ES-I3 (cell line): ENCODE results near the gene SV2A.
"Not testable (repeated sequence)": the region's sequence is repeated elsewhere in the genome, so short reads cannot be mapped to it uniquely, and the experiment has no call there.

Experiments used
- H3K36me3 ChIP-seq: 2 replicates; pipeline ENCODE4 v1.6.1; 2013; ENCODE audit warnings: mild to moderate bottlenecking, low read length, control low read depth, moderate library complexity; ENCODE audit not compliant: insufficient read depth
- H3K4me1 ChIP-seq: 2 replicates; pipeline ENCODE4 v1.6.1; 2013; ENCODE audit warnings: mild to moderate bottlenecking, control low read depth, low read length; ENCODE audit not compliant: insufficient read depth
- H3K9ac ChIP-seq: 2 replicates; pipeline ENCODE4 v1.6.1; 2013; ENCODE audit warnings: low read depth, mild to moderate bottlenecking, low read length, moderate library complexity
- H3K9me3 ChIP-seq: 2 replicates; pipeline ENCODE4 v1.6.1; 2013; ENCODE audit warnings: mild to moderate bottlenecking, low read length, moderate library complexity; ENCODE audit not compliant: control insufficient read depth, insufficient read depth

Gene SV2A

DNA sequence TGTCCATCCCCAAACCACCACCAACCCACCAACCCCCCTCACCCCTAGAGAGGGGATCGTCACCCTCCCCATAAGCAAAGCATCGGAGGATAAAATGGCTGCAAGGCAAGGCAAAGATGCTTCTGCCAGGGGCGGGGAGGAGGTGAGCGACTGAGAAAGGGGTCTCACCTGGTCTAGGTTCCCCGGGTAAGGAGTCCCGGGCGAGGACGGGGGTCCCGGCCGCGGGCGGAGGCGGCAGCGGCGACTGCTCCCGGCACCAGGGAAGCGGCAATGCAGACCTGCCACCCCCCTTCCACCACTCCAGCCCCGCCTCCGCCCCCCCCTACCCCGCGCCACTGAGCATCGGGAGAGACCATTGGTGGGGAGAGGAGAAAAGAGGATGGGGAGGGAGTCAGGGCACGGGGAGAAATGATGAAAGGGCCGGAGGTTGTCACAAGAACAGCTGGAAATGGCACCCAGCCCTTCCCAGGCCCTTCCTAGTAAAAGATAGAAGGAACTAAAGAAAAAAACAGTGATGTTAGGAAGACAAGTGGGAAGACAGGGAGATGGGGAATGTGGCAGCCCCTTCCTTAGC, at the start of gene SV2A:
Gene SV2A, minus strand, starts transcription at position 274 of the 574 bp plus-strand sequence. CDS start 4,004 bp downstream, outside the sequence.
- Histone ChIP-seq H3K4me1 (peaks cover 19% of the 10 kb centered on the region), H3K9me3 (no peaks in the 10 kb centered on the region), H3K36me3 (peaks cover 4% of the 10 kb centered on the region), H3K9ac (peak within 1 kb of the TSS; percentile 89)

DNA sequence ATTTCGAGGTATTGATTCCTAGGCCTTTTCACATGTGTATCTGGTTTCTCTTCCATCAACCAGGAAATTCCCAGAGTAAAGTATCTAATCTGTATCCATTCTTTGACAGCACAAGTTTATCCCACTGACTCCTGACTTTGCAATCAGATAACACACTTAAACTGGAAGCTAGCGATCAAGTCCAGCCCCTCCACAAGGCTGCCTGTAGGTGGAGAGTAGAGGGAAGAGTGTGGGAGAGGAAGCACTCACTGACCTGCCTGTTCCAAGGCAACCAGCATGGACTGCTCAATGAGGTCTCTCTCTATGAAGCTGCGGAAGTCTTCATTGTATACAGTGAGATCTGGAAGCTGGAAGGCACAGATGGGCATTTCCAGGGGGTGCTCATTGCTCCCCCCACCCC, 49.4 kb upstream of the SV2A start:
- peaks cover 19% of the 10 kb centered on the region for H3K36me3 ChIP-seq
- H3K9ac ChIP-seq = no peak overlapping the region

GRCh38 chr1:149966405-149966804, 48.8 kb upstream of the SV2A start:
- Histone ChIP-seq H3K4me1 (no peaks in the 10 kb centered on the region), H3K9me3 (no peaks in the 10 kb centered on the region), H3K36me3 (peaks cover 19% of the 10 kb centered on the region), H3K9ac (no peak overlapping the region)

More for the DNA sequence above, 49.4 kb upstream of the SV2A start:
- H3K4me1 ChIP-seq = no peaks in the 10 kb centered on the region
- H3K9me3 ChIP-seq = no peaks in the 10 kb centered on the region

- Histone ChIP-seq H3K9ac (no peak overlapping the region), H3K4me1 (no peaks in the 10 kb centered on the region), H3K36me3 (peaks cover 14% of the 10 kb centered on the region), H3K9me3 (no peaks in the 10 kb centered on the region)
Observed at GRCh38 chr1:149965440-149965839, 47.8 kb upstream of the SV2A start.

- no peaks in the 10 kb centered on the region for H3K4me1 ChIP-seq
- peaks cover 17% of the 10 kb centered on the region for H3K36me3 ChIP-seq
- H3K9me3 ChIP-seq = no peaks in the 10 kb centered on the region
- H3K9ac ChIP-seq = no peak overlapping the region
Observed at GRCh38 chr1:149963358-149963757, 45.7 kb upstream of the SV2A start.

- Histone ChIP-seq H3K4me1 (no peaks in the 10 kb centered on the region), H3K9ac (no peak overlapping the region), H3K9me3 (peaks cover 3% of the 10 kb centered on the region), H3K36me3 (peaks cover 20% of the 10 kb centered on the region)
Observed at GRCh38 chr1:149962736-149963135, 45.1 kb upstream of the SV2A start.

DNA sequence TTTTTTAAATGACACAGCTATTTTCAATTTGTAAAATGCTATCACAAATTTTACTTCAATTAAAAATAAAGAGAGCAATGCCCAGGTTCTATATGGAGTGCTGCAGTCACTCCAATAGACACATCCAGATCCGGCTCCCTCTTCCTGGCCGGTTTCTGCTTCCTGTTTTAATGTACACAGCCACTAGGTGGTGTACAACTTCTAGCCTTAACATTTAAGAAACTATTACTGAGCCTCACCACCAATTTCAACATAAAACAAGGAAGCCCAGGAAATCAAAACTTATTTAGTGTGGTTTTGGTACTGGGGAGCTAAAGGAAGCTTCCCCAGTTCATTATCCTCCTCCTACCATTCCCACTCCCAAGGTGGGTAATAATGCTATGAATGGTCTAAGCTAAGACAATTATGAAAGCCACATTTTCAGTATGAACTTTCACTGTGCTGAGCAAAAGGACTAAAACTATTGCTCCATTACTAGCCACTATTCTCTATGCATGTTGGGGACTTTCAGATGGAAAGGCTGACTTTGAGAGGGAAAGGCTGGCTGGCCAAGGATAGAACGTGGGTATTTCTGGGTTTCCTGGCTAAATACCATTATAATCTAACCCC, 44.5 kb upstream of the SV2A start:
- no peak overlapping the region for H3K9ac ChIP-seq
- peaks cover 17% of the 10 kb centered on the region for H3K36me3 ChIP-seq
- no peaks in the 10 kb centered on the region for H3K4me1 ChIP-seq
- peaks cover 3% of the 10 kb centered on the region for H3K9me3 ChIP-seq

GRCh38 chr1:149957548-149957947, 39.9 kb upstream of the SV2A start:
- not testable (repeated sequence) for H3K4me1 ChIP-seq, H3K9ac ChIP-seq, H3K9me3 ChIP-seq
- peaks cover 14% of the 10 kb centered on the region for H3K36me3 ChIP-seq

DNA sequence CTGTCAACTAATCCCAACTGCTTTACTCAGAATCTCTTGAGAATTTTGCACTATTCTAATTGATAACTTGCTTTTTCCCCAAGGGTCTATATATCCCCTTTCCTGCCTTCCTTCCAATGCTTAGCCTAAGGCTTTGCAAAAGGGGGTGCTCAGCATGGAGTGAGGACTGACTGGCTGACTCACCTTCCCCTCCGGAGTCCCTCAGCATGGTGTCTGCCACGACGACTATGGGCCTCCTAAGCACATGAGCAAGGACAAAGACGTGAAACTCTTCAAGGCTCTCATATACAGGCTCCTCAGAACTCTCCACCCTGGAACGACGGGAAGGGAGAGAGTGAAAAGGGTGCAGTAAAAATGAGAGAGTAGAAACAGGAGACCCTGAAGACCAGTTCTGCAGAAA, 32.3 kb upstream of the SV2A start:
- Histone ChIP-seq H3K36me3 (peaks cover 6% of the 10 kb centered on the region), H3K4me1 (no peaks in the 10 kb centered on the region), H3K9ac (no peak overlapping the region), H3K9me3 (no peaks in the 10 kb centered on the region)

DNA sequence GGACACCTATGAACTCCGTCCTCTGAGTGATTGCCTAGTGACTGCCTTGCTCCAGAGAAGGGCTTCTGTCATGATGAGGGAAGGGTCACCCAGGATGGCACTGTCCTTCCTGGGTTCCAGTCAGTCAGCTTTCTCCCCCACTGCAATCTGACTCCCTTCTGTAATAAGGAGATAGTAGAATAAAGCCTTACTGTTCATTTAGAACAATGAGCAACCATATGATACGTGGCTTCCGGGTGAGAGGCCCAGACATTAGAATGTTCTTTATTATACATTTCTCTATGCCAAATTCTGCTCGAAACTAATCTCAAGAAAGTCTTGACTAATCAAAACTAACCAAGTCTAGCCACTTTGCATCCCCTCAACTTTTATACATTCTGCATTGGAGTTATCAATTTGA, 27.6 kb upstream of the SV2A start:
- no peaks in the 10 kb centered on the region for H3K9me3 ChIP-seq
- no peak overlapping the region for H3K9ac ChIP-seq
- H3K4me1 ChIP-seq = peaks cover 10% of the 10 kb centered on the region
- peaks cover 9% of the 10 kb centered on the region for H3K36me3 ChIP-seq

- Histone ChIP-seq H3K9me3 (no peaks in the 10 kb centered on the region), H3K9ac (no peak overlapping the region), H3K4me1 (peaks cover 18% of the 10 kb centered on the region), H3K36me3 (peaks cover 7% of the 10 kb centered on the region; the same call in 1 of the 2 replicates)
Observed at GRCh38 chr1:149942885-149943284, 25.2 kb upstream of the SV2A start.

- Histone ChIP-seq H3K9ac (no peak overlapping the region), H3K9me3 (no peaks in the 10 kb centered on the region), H3K4me1 (peaks cover 23% of the 10 kb centered on the region), H3K36me3 (peaks cover 4% of the 10 kb centered on the region; the same call in 1 of the 2 replicates)
Observed at GRCh38 chr1:149942207-149942606, 24.6 kb upstream of the SV2A start.

GRCh38 chr1:149940427-149940826, 22.8 kb upstream of the SV2A start:
- Histone ChIP-seq H3K9me3 (no peaks in the 10 kb centered on the region), H3K36me3 (0 out of 2 replicates have a peak, but pooled peaks cover 3% of the 10 kb centered on the region), H3K9ac (no peak overlapping the region), H3K4me1 (peaks cover 23% of the 10 kb centered on the region)

GRCh38 chr1:149938668-149939003, 21.0 kb upstream of the SV2A start:
- peak overlapping the region; percentile 75 for H3K9ac ChIP-seq
- not testable (repeated sequence) for H3K36me3 ChIP-seq, H3K9me3 ChIP-seq
- H3K4me1 ChIP-seq = peaks cover 23% of the 10 kb centered on the region

- Histone ChIP-seq H3K9me3 (no peaks in the 10 kb centered on the region), H3K36me3 (no peaks in the 10 kb centered on the region), H3K9ac (peak overlapping the region; percentile 50; the same call in 1 of the 2 replicates), H3K4me1 (peaks cover 23% of the 10 kb centered on the region)
Observed at GRCh38 chr1:149937759-149938158, 20.1 kb upstream of the SV2A start.
